Measurements from ENCODE around the gene C16orf89. TPM values are rescaled to one million over a fixed set of nuclear protein-coding genes. Genes with fewer than 3 reads are reported as not detected.

The C16orf89 gene
- total RNA-seq, 1 experiment from 2014 or later: 1.8 TPM

DNA sequence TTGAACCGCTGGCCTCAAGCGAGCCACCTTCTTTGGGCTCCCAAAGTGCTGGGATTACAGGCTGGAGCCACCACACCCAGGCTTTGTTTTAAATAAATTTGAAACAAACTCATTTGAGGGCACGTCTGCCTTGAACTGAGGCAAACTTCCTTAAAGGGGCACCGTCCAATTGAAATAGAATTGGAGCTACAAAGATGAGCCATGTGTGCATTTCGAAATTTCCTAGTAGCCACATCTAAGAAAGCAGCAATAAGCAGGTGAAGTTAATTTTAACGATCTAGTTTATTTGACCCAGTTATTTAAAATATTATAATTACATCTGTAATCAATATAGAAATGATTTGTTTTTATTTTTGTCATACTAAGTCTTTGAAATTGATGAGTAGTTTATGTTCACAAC, 755 bp upstream of the C16orf89 start:
- TF ChIP-seq, protein P1, sequence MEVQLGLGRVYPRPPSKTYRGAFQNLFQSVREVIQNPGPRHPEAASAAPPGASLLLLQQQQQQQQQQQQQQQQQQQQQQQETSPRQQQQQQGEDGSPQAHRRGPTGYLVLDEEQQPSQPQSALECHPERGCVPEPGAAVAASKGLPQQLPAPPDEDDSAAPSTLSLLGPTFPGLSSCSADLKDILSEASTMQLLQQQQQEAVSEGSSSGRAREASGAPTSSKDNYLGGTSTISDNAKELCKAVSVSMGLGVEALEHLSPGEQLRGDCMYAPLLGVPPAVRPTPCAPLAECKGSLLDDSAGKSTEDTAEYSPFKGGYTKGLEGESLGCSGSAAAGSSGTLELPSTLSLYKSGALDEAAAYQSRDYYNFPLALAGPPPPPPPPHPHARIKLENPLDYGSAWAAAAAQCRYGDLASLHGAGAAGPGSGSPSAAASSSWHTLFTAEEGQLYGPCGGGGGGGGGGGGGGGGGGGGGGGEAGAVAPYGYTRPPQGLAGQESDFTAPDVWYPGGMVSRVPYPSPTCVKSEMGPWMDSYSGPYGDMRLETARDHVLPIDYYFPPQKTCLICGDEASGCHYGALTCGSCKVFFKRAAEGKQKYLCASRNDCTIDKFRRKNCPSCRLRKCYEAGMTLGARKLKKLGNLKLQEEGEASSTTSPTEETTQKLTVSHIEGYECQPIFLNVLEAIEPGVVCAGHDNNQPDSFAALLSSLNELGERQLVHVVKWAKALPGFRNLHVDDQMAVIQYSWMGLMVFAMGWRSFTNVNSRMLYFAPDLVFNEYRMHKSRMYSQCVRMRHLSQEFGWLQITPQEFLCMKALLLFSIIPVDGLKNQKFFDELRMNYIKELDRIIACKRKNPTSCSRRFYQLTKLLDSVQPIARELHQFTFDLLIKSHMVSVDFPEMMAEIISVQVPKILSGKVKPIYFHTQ (CRISPR knock-in tag; IDR thresholded peaks at IDR 0.05): no peak
- TF ChIP-seq SMAD3 (CRISPR knock-in tag; IDR thresholded peaks at IDR 0.05; ENCODE audit: borderline replicate concordance) (no peak), ZNF425 (CRISPR knock-in tag; conservative IDR thresholded peaks at IDR 0.05) (no peak), FOXP1 (CRISPR knock-in tag; IDR thresholded peaks at IDR 0.05; ENCODE audit: borderline replicate concordance) (no peak), ZNF423 (CRISPR knock-in tag; IDR thresholded peaks at IDR 0.05) (no peak), NFATC4 (CRISPR knock-in tag; IDR thresholded peaks at IDR 0.05) (no peak), GABPB1 (CRISPR knock-in tag; IDR thresholded peaks at IDR 0.05) (no peak), ZNF671 (CRISPR knock-in tag; IDR thresholded peaks at IDR 0.05) (no peak), HMGA2 (CRISPR knock-in tag; IDR thresholded peaks at IDR 0.05) (no peak), ZSCAN18 (CRISPR knock-in tag; IDR thresholded peaks at IDR 0.05) (no peak), ZNF317 (CRISPR knock-in tag; IDR thresholded peaks at IDR 0.05; ENCODE audit: borderline replicate concordance, low read depth) (no peak), ELF4 (CRISPR knock-in tag; IDR thresholded peaks at IDR 0.05; ENCODE audit: low read depth) (no peak), FOXK1 (CRISPR knock-in tag; IDR thresholded peaks at IDR 0.05) (no peak)
- TF ChIP-seq, protein P2, sequence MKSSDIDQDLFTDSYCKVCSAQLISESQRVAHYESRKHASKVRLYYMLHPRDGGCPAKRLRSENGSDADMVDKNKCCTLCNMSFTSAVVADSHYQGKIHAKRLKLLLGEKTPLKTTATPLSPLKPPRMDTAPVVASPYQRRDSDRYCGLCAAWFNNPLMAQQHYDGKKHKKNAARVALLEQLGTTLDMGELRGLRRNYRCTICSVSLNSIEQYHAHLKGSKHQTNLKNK (CRISPR knock-in tag; IDR thresholded peaks at IDR 0.05): no peak
- TF ChIP-seq, protein P3, sequence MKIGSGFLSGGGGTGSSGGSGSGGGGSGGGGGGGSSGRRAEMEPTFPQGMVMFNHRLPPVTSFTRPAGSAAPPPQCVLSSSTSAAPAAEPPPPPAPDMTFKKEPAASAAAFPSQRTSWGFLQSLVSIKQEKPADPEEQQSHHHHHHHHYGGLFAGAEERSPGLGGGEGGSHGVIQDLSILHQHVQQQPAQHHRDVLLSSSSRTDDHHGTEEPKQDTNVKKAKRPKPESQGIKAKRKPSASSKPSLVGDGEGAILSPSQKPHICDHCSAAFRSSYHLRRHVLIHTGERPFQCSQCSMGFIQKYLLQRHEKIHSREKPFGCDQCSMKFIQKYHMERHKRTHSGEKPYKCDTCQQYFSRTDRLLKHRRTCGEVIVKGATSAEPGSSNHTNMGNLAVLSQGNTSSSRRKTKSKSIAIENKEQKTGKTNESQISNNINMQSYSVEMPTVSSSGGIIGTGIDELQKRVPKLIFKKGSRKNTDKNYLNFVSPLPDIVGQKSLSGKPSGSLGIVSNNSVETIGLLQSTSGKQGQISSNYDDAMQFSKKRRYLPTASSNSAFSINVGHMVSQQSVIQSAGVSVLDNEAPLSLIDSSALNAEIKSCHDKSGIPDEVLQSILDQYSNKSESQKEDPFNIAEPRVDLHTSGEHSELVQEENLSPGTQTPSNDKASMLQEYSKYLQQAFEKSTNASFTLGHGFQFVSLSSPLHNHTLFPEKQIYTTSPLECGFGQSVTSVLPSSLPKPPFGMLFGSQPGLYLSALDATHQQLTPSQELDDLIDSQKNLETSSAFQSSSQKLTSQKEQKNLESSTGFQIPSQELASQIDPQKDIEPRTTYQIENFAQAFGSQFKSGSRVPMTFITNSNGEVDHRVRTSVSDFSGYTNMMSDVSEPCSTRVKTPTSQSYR (CRISPR knock-in tag; IDR thresholded peaks at IDR 0.05): no peak
- Mint-ChIP-seq H3K27me3 (ENCODE audit: low read depth) (peaks cover 3% of the 10 kb centered on the region), H3K4me1 (peaks cover 3% of the 10 kb centered on the region; the same call in 1 of the 2 replicates), H3K36me3 (no peaks in the 10 kb centered on the region), H3K27ac (no peak overlapping the region), H3K9me3 (no peaks in the 10 kb centered on the region), H3K4me3 (no peak overlapping the region)
- POLR2A ChIA-PET: no interaction called here
- DNase-seq (ENCODE audit: low spot score) (no peak), ATAC-seq (no peak)
- CTCF ChIA-PET: interaction anchor here (1.2 kb wide), 1 partner anchor 8 kb away, joined by 5 read pairs; no protein-coding TSS in a partner anchor

DNA sequence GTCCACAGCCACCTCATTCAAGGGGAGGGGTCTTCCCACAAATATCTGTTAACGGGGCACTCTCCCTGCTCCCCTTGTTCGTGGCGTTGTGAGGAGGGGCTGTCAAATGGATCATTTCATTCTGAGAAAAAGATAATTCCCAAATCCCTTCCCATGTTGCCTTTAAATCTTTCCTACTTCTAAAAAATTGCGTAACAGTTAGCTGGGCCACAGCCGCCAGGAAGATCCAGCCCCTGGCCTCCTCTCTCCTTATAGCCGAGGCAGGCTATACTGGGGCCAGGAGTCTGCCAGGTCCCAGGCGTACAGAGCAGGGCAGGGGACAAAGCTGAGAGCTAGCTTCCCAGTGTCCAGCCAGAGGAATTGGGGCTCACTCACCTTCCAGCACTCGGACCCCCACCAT, 430 bp downstream of the C16orf89 start:
- TF ChIP-seq NFATC4 (CRISPR knock-in tag; IDR thresholded peaks at IDR 0.05) (no peak), IRF2 (CRISPR knock-in tag; IDR thresholded peaks at IDR 0.05; ENCODE audit: borderline replicate concordance, low read depth) (no peak)
- no peak for DNase-seq (ENCODE audit: low spot score)
- H3K9me3 Mint-ChIP-seq: no peaks in the 10 kb centered on the region
- H3K27ac Mint-ChIP-seq: no peak overlapping the region
- no peak for ATAC-seq
- peaks cover 3% of the 10 kb centered on the region for H3K27me3 Mint-ChIP-seq (ENCODE audit: low read depth)
- no peak overlapping the region for H3K4me3 Mint-ChIP-seq
- H3K4me1 Mint-ChIP-seq: peaks cover 5% of the 10 kb centered on the region
- CTCF ChIA-PET: interaction anchor here (1.0 kb wide), 1 partner anchor 9 kb away, joined by 3 read pairs; no protein-coding TSS in a partner anchor
- POLR2A ChIA-PET: no interaction called here
- H3K36me3 Mint-ChIP-seq: no peaks in the 10 kb centered on the region

Measured in WTC11 (cell line).